Activated CD4-positive, CD25-positive, alpha-beta regulatory T cell treated with anti-CD3 and anti-CD28 coated beads, Interleukin-2, amount 50 U/mL, for 72 hours (primary cell): ENCODE measurements around the gene SEMG2.

Experiments used
- DNase-seq: peaks from one replicate; pipeline ENCODE4 v3.0.0; 2021

Gene SEMG2

GRCh38 chr20:45221076-45221475, at the start of gene SEMG2:
SEMG2 (plus strand) TSS chr20:45221373; CDS start chr20:45221390, 17 bp downstream.
- DNase-seq, result no peak

- DNase-seq, result no peak
Measured at GRCh38 chr20:45173522-45173921, 47.7 kb upstream of the SEMG2 start.

- DNase-seq, result no peak
Measured at GRCh38 chr20:45174434-45175364, 46.5 kb upstream of the SEMG2 start, which contains the start of gene PI3. PI3 (plus strand) TSS chr20:45174902; CDS start chr20:45174923, 21 bp downstream.

- DNase-seq, result no peak
Measured at GRCh38 chr20:45176526-45177267, 44.5 kb upstream of the SEMG2 start.

- DNase-seq, result no peak
Measured at GRCh38 chr20:45179166-45179565, 42.0 kb upstream of the SEMG2 start.

GRCh38 chr20:45181639-45182038, 39.5 kb upstream of the SEMG2 start:
- DNase-seq, result no peak

- DNase-seq, result no peak
Measured at GRCh38 chr20:45183084-45183483, 38.1 kb upstream of the SEMG2 start.

GRCh38 chr20:45187693-45188092, 33.5 kb upstream of the SEMG2 start:
- no peak for DNase-seq

- DNase-seq, result no peak
Measured at GRCh38 chr20:45189067-45189609, 32.0 kb upstream of the SEMG2 start.

GRCh38 chr20:45189861-45190260, 31.3 kb upstream of the SEMG2 start:
- no peak for DNase-seq

- DNase-seq, result no peak
Measured at GRCh38 chr20:45191926-45192325, 29.2 kb upstream of the SEMG2 start.

- DNase-seq, result no peak
Measured at GRCh38 chr20:45193331-45193730, 27.8 kb upstream of the SEMG2 start.

GRCh38 chr20:45206725-45207124, 14.4 kb upstream of the SEMG2 start, which contains the start of gene SEMG1:
SEMG1 (plus strand) TSS chr20:45207033; CDS start chr20:45207054, 21 bp downstream.
- DNase-seq, result no peak

GRCh38 chr20:45209924-45210323, 11.2 kb upstream of the SEMG2 start:
- DNase-seq, result no peak

GRCh38 chr20:45211569-45212474, 9.4 kb upstream of the SEMG2 start:
- DNase-seq, result no peak

- no peak for DNase-seq
Measured at GRCh38 chr20:45212836-45213235, 8.3 kb upstream of the SEMG2 start.

- no peak for DNase-seq
Measured at GRCh38 chr20:45218124-45218523, 3.0 kb upstream of the SEMG2 start.

- DNase-seq, result no peak
Measured at GRCh38 chr20:45218636-45219035, 2.5 kb upstream of the SEMG2 start.

GRCh38 chr20:45223136-45223535, 2.0 kb downstream of the SEMG2 start:
- DNase-seq, result no peak

GRCh38 chr20:45226287-45226686, 5.1 kb downstream of the SEMG2 start:
- DNase-seq, result no peak

- DNase-seq, result peak; percentile 49
Measured at GRCh38 chr20:45229264-45230056, 8.3 kb downstream of the SEMG2 start.
